ENCODE results near the gene EPC2.

DNA sequence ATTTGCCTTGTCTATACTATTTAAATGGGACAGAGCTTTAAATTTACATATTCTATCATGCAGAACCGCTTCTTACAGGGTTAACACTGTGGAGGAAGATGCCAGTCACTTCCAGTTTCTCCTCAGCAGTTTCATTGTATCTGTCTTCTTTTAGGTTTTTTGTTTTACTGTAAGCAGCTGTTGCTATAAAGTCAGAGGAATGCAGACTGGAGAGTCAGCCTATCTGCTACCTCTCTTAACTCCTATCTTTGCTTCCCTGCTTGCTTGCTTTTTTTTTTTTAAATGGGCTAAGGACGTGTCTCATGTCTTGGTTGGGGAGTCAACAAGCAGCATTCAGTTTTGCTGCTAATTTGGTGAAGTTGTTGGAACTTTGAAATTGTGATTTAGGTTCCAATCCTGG lies 8.9 kb downstream of the EPC2 start:
- TF ChIP-seq ZNF274 (IDR thresholded peaks at IDR 0.05; ENCODE audit: low read depth, low read length) (no peak), SUZ12 (IDR thresholded peaks at IDR 0.05; ENCODE audit: extremely low read depth, insufficient read depth, insufficient read length) (no peak), YY1 (IDR thresholded peaks at IDR 0.05; ENCODE audit: insufficient read depth, insufficient read length) (no peak)
